Neural crest cell (in vitro differentiated cells): ENCODE measurements around the gene KCTD13. TPM values are rescaled to one million over a fixed set of nuclear protein-coding genes. Genes with fewer than 3 reads are reported as not detected.
A peak's percentile ranks its signal among the peaks of the same experiment; 100 is the strongest.

Experiments
- DNase-seq: peaks from one replicate; pipeline ENCODE4 v3.0.0; 2021; ENCODE audit warnings: low read depth, mixed read lengths, low spot score
- H3K27ac Mint-ChIP-seq: one replicate; pipeline ENCODE4 v1.8.0; 2021; ENCODE audit warnings: mild to moderate bottlenecking, mixed read lengths; ENCODE audit not compliant: unreplicated experiment
- H3K27me3 Mint-ChIP-seq: 2 replicates; pipeline ENCODE4 v1.8.0; 2021; ENCODE audit warnings: low read depth, mild to moderate bottlenecking, mixed read lengths
- H3K36me3 Mint-ChIP-seq: 2 replicates; pipeline ENCODE4 v1.8.0; 2021; ENCODE audit warnings: low read depth, mild to moderate bottlenecking, mixed read lengths
- H3K4me1 Mint-ChIP-seq: 2 replicates; pipeline ENCODE4 v1.8.0; 2021; ENCODE audit warnings: mixed read lengths
- H3K4me3 Mint-ChIP-seq: one replicate; pipeline ENCODE4 v1.8.0; 2021; ENCODE audit warnings: mild to moderate bottlenecking, mixed read lengths
- H3K9me3 Mint-ChIP-seq: 2 replicates; pipeline ENCODE4 v1.8.0; 2021; ENCODE audit warnings: mixed read lengths
- total RNA-seq: library from RNA; stranded (reverse); gene quantifications from 2 replicates; pipeline ENCODE4 v1.2.1, GENCODE V29; 2021
- TF ChIP-seq, protein P1 (sequence below): fragments of 200-600 bp; sonication (generic); conservative IDR thresholded peaks from 2 replicates; pipeline ENCODE4 v1.5.0; 2021; ENCODE audit warnings: antibody characterized with exemption, mild to moderate bottlenecking

KCTD13 gene
- total RNA-seq, 1 donor from 2014 or later, result 24.3 TPM

GRCh38 chr16:29921034-29921385 lies 5.0 kb downstream of the KCTD13 start:
- Mint-ChIP-seq H3K36me3 (peaks cover 4% of the 10 kb centered on the region), H3K27me3 (no peaks in the 10 kb centered on the region), H3K27ac (no peak overlapping the region), H3K4me3 (peak overlapping the region; percentile 52), H3K9me3 (no peaks in the 10 kb centered on the region), H3K4me1 (peaks cover 18% of the 10 kb centered on the region)
- DNase-seq, result no peak
- TF ChIP-seq, protein P1, sequence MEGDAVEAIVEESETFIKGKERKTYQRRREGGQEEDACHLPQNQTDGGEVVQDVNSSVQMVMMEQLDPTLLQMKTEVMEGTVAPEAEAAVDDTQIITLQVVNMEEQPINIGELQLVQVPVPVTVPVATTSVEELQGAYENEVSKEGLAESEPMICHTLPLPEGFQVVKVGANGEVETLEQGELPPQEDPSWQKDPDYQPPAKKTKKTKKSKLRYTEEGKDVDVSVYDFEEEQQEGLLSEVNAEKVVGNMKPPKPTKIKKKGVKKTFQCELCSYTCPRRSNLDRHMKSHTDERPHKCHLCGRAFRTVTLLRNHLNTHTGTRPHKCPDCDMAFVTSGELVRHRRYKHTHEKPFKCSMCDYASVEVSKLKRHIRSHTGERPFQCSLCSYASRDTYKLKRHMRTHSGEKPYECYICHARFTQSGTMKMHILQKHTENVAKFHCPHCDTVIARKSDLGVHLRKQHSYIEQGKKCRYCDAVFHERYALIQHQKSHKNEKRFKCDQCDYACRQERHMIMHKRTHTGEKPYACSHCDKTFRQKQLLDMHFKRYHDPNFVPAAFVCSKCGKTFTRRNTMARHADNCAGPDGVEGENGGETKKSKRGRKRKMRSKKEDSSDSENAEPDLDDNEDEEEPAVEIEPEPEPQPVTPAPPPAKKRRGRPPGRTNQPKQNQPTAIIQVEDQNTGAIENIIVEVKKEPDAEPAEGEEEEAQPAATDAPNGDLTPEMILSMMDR, result no peak

GRCh38 chr16:29920288-29921033 lies 5.6 kb downstream of the KCTD13 start:
- Mint-ChIP-seq H3K27ac (no peak overlapping the region), H3K4me3 (peak overlapping the region; percentile 21), H3K27me3 (no peaks in the 10 kb centered on the region), H3K9me3 (no peaks in the 10 kb centered on the region), H3K36me3 (peaks cover 4% of the 10 kb centered on the region), H3K4me1 (peaks cover 23% of the 10 kb centered on the region)
- TF ChIP-seq, protein P1, result no peak
- DNase-seq, result no peak

DNA sequence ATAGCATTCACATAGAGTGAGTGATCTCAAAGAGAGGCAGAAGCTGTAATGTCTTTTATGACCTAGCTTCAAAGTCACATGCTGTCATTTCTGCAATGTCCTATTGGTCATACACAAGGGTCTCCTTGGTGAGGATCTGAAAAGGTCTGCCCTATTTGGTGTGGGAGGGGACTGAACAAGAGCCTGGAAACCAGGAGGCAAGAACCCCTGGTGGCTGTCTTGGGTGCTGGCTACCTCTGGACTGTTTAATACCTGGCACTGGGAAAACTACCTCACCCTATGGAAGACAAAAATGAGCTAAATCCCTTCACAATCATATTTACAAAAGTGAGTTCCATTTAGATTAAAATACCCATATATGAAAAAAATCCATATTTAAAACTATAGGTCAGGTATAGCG lies 9.0 kb downstream of the KCTD13 start:
- Mint-ChIP-seq H3K36me3 (peaks cover 7% of the 10 kb centered on the region), H3K4me1 (peaks cover 18% of the 10 kb centered on the region), H3K9me3 (no peaks in the 10 kb centered on the region), H3K4me3 (no peak overlapping the region), H3K27me3 (no peaks in the 10 kb centered on the region), H3K27ac (no peak overlapping the region)
- DNase-seq, result no peak
- TF ChIP-seq, protein P1, result peak; percentile 20

DNA sequence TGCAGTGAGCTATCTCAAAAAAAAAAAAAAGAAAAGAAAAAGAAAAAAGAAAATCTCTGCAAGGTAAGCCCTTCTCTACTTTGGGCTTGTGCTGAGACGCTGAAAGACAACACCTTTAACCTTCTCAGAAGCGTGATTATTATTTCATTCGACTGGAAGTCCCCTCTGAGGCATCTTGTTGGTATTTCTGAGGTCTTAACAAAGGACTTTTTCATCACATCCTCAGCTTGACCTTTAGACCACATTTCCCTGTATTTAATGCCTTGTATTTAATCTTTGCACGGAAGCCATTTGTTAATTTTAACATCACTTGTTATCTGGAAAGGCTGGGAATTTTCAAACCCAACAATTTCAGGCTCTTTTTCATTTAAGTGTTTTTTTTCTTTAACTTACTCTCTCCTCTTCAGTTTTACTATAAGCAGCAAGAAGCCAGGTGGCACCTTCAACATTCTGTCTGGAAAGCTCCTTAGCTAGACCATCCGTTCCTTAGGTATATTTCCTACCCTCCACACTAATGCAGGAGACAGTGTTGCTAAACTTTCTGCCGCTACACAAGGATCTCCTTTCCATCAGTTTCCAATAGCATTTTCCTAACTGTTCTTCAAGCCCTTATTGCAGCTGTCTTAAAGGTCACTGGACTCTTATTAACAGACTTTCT lies 10.3 kb downstream of the KCTD13 start:
- peaks cover 18% of the 10 kb centered on the region for H3K4me1 Mint-ChIP-seq
- no peaks in the 10 kb centered on the region for H3K9me3 Mint-ChIP-seq
- H3K4me3 Mint-ChIP-seq, result no peak overlapping the region
- peaks cover 7% of the 10 kb centered on the region for H3K36me3 Mint-ChIP-seq
- DNase-seq, result no peak
- H3K27me3 Mint-ChIP-seq, result no peaks in the 10 kb centered on the region
- no peak overlapping the region for H3K27ac Mint-ChIP-seq
- TF ChIP-seq, protein P1, result no peak

- Mint-ChIP-seq H3K27me3 (no peaks in the 10 kb centered on the region), H3K27ac (no peak overlapping the region), H3K36me3 (peaks cover 7% of the 10 kb centered on the region)
Measured at GRCh38 chr16:29913514-29913913, 12.5 kb downstream of the KCTD13 start.

More at GRCh38 chr16:29913514-29913913, 12.5 kb downstream of the KCTD13 start:
- H3K4me3 Mint-ChIP-seq, result no peak overlapping the region
- no peak for DNase-seq
- no peaks in the 10 kb centered on the region for H3K9me3 Mint-ChIP-seq
- TF ChIP-seq, protein P1, result no peak
- H3K4me1 Mint-ChIP-seq, result peaks cover 18% of the 10 kb centered on the region
